ENCODE data around the gene CCDC110.
"Not testable (repeated sequence)": the region's sequence is repeated elsewhere in the genome, so short reads cannot be mapped to it uniquely, and the experiment has no call there.

Gene CCDC110
- 0.22 to 0.26 reads per million in 2 donors for total RNA-seq

DNA sequence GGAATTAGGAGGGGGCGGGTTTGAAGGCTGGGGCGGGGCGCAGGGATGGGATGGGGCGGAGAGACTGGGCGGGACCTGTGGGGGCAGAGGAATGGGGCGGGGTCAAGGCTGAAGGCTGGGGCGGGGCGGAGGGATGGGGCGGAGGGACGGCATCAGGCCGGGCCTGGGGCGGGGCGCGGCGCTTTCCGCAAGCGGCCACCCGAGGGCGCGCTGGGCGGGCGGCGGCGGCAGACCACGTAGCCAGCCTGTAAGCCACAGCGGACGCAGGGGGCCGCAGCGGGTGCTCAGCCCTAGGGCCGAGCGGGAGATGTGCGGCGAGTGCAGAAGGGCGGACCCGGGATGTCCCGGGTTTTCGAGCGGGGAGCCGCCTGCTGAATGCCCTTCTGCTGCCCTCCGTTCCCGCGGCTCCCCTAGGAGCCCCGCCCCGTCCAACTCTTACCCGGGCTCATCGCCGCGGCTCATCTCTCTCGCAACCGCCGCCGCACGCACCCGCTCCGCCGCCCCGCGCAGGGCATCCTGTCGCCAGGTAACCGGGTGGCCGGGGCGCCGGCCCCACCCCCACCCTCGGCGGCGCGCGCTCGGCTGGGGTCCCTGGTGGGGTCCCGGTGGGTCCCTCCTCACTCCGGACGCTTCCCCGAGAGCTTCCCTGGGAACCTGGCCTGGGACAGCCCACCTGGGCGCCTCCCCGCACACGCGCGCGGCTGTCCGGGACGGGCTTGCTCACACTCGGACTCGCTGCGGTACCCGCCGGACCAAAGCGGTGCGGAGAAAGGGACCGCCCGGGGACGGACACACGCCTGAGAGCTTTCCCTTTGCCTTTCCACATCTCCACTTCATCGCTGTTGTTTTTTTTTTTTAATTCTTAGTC is at the start of gene CCDC110:
TSS of gene CCDC110 (minus strand) at position 499 of the 868 bp plus-strand sequence. CDS start at position 449, 50 bp downstream.
- peak; percentile 71 for DNase-seq

DNA sequence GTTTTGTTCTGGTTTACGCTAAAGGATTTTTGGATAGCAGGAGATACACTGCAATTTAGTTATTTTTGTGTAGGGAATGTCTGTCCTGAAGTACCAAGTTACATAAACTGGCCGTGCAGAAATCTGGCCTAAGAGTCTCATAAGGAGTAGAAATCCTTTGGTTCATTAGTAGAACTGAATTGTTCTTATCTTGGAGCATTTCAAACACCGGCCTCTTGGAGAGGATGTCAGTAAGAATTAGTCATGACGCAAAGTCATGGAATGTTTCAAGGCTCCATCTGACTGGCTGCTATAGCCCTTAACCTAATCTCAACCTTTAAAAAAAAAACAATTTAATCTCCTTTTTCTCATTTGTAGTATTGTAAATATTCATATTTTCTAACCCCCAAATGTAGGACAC is 48.6 kb upstream of the CCDC110 start:
- DNase-seq: no peak

DNA sequence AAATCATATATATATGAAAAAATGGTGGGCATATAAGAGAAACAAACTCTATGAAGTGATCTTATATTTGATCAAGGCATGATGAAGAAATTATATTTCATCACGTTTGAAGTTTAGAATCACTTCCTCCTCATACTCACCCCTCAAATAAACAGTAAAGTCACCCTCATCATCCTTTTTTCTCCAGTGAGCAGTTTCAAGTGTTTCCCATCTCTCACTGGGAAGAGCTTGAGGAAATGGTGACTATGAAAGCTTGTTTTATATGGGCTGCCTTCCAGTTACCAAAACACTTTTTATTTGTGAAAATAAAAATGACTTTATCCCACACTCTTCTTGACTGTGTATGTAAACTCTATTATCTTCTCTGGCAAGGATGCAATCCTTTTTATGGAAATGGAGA is 47.0 kb upstream of the CCDC110 start:
- no peak for DNase-seq

DNA sequence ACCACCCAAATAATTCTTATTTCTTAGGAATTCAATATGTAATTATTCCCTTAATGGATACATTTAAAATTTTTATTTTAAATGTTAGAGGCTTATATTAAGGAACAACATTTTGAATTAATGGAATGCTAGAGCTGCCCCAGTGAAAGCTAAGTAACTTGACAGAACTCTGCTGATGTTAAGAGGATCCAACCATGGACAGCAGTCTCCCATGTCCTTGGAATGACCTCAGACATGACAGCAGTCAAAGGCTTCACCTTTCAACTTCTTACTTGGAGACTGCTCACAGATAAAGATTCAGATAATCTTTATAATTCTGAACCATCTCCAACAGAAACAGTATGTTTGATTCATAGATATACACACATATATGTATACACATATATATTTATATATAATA is 46.5 kb upstream of the CCDC110 start:
- no peak for DNase-seq

DNA sequence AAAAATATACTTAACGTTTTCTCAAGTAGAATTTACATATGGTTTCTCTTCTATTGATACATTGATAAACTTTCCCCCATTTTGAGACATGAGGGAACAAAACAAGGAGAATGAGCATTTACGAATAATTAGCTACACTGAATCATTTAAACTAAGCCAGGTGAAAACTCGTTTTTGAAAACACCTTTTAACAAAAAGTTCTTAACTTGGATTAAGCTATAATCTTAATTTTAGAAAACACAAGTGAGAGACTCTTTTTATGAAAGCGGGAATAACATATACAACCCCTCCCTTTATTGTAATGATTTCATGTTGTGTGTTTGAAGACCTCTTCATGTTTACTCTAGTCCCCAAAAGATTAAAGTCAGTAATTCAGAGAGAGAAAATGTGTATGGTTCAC is 43.7 kb upstream of the CCDC110 start:
- no peak for DNase-seq

DNA sequence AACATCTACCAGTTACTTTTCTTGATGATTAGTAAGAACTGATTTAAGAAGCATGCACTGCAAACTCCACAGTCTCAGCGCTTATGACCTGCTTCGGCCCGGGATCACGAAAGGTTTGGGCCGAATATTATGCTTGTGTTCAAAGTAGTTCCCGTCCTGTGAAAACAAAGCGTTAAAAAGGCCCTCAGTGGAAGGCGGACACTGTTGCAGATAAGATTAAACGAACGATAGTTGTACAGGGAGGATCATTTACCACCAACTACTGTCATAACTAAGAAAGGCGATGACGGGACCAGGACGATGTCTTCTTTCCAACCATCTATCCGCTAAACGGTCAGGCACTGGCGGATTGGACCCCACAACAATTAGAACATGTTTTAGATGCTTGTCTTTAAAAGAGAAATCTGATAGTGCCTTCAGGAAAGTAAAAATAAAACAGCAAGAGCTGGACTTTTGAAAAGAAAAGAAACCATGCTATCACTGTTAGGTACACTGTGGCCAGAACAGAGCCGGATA is 42.7 kb upstream of the CCDC110 start:
- DNase-seq: no peak

DNA sequence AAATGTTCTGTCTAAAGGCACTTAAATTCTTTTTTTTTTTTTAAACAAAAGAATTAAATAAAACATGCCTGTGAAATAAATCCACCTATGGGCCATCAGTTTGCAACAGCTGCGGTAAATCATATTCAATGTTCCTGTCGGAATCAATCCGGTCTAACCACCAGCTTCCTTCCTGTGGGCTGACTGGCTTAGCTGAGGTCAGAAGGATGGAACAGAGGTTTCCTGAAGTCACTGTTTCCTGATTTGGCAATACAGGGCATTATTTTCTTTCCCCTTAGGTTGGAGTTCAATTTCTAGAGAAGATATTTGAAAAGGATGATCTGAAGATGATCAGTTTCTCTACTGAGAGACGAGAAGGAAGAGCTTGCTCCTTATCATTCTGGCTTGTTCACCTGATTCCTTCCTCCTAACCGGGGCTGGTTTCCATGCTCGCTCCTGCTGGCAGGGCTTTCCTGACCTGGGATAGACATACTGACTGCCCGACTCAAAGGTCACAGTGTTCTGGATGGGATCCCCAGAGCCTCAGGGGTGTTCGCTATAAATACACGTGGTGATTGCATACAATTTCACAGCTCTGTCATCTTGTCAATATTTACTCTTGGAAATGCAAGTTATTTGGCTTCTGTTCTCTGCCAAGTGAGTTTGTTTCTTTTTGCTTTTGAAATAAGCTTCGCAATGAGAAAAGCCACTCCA is 42.1 kb upstream of the CCDC110 start:
- DNase-seq: no peak

DNA sequence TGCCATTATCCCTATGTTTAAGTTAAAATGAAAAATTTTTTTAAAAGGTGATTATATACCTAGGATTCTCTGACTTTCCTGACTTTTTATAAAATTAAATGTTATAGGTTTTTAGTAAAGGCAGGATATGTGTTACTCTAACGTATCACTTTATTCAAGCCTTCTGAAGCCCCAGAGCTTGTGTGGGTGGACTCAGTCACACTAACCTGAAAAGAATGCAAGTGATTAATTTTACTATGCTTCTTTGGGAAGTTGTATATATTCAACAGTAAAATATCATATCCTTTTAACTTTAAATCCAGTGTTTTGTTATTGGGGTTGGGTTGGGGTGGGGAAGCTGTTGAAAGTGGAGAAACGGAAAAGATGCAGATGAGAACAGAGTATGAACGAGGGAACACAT is 41.0 kb upstream of the CCDC110 start:
- no peak for DNase-seq

DNA sequence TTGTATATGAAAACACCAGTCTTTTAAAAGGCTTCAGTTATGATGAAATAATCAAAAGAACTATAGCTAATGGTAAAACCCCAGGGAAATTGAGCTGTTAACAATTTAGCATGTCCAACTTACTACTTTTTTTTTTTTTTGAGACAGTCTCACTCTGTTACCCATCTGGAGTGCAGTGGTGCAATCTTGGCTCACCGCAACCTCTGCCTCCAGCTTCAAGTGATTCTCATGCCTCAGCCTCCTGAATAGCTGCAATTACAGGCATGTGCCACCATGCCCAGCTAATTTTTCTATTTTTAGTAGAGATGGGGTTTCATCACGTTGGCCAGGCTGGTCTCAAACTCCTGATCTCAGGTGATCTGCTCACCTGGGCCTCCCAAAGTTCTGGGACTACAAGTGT is 39.7 kb upstream of the CCDC110 start:
- not testable (repeated sequence) for DNase-seq

DNA sequence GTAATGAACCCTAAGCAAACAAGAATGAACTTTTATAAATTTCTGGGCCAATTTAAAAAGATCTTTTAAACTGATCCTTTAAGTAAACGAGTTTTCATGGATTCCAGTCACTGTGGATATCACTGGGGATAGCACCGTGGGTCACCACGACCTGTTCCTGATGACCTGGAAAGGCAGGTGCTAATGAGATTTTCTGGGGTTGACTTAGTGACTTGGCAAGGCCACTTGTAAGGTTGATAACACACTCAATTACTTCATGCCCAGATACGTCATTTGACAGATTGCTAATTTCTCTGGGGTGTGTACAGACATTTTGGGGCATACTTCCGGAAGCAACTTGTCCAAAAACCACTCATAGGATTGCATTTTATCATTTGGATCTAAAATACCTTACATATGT is 39.3 kb upstream of the CCDC110 start:
- no peak for DNase-seq

DNA sequence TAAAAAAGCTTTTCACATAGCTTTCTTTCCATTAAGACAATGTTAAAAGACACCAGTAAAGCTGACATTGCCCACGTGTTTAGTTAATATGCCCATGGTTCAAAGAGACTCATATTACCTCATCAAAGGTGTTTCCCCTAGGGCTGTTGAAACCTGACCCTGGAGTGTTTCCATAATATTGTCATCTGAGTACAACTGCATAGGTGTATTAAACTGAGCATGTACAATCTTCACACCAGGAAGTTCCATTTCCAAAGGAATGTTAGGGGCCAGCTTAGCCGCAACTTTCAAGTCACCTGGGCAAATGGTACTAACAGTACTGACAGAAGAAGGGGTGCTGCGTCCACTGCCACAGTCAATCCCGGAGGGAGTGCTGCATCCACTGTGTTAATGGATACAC is 36.6 kb upstream of the CCDC110 start:
- no peak for DNase-seq

DNA sequence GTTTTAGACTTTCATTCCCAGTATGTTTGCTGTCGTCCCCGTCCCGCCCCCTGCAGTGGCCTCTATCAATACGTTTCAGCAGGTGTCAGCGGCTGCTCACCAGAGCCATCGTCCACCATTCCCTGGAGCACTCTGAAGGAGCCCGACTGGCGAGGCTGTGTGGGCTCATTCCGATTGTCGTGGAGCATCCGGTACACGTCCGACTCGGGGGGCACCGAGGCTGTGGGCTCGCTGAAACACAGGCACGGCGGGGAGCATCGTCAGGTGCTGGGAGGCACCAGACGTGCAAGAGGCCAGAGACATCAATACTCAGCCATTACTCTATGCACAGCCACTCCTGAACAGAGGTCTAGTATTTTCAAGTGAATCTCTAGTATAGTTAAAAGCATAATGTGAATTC is 34.9 kb upstream of the CCDC110 start:
- DNase-seq: no peak

DNA sequence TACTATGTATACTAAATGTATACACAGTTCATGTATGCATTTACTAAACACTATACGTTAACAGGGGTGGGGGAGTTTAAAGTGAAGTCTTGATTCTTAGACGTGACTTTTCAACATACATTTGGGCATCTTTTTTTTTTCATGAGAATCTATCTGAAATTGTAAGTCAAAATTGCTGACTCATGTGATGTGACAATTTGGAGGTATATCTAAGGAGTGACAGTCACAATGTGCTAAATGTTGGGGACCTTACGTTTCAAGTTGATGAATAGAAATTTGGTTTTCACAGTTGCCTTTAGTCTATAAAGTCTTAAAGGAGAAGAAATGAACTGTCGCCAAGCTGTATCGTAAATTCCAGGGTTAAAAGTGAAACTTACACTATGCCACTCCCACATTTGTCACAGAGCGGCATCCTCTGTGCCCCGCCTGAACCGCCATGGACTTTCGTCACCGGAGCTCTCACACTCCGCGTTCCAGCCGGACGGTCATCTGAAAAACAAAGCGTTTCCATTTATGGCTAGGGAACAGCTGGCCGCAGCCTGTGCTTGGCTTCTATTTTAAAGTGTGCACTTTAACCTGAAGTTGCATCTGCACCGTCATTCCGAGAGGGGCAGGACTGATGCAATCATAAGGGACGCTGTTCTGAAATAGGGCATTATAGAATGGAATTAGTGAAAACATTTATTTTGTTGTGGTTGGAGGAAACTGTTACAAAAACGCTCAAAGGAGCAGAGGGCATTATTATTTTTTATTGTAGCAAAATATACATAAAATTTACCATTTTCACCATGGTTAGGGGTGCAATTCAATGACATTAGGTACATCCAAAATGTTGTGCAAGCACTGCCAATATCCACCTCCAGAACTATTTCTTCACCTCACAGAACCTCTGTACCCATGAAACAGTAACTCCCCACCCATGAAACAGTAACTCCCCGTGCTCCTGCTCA is 32.8 kb upstream of the CCDC110 start:
- DNase-seq: no peak

DNA sequence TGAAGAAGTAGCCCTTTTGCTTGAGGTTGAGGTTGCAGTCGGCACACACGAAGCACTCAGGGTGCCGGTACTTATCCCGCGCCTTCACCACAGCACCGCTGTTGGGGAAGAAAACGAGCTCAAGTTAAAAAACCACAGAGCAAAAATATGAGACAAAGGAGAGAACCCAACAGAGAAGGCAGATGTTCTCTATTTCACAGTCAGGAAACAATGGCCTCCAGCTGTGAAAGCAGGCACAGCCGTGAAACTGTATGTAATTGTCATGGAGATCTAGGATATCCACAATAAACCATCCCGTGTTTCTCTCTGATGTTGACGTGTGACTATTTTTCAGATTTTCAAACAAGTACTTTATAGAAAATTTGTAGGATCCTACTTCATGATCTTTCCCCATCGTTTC is 30.9 kb upstream of the CCDC110 start:
- DNase-seq: no peak

DNA sequence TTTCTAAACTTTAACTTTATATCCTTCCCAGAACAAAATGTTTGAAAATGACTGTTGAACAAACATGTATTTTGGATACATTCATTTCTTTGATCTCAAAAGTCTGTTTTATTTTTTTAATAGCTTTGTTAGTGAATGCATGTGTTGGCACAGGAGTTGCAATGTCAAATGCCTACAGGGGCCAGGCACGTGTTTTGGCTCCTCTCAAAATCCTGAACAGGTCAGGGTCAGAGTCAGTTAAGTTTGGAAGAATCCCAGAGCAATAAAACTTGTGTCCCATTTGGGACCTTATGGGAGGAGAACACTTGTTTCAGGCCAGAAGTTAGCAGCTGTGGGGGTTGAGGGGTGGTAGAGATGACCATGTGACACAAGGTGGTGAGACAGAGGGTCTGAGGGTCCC is 29.0 kb upstream of the CCDC110 start:
- no peak for DNase-seq

DNA sequence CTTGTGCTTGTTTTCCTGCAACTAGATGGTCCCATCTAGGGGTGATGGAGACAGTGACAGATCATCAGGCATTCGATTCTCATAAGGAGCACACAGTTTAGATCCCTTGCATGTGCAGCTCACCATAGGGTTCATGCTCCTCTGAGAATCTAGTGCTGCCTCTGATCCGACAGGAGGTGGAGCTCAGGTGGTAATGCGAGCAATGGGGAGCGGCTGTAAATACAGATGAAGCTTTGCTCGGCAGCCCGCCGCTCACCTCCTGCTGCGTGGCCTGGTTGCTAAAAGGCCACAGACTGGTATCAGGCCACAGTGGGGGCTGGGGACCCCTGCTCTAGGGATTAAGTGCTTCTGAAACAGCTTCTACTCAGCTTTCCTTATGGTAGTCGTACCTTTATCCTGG is 28.5 kb upstream of the CCDC110 start:
- DNase-seq: no peak

DNA sequence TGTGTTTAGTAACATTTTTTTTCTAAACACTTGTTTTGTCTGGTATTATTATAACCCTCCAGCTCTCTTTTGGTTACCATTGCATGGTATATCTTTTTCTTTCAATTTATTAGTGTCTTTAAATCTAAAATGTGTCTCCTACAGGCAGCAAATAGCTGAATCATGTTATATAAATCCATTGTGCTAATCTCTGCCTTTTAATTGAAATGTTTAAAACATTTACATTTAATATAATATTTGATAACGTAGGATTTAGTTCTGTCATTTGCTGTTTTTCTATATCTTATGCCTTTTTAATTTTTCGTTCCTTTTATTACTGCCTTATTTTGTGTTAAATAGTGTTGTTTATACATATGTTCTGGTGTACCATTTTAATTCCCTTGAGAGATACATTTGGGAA is 17.1 kb upstream of the CCDC110 start:
- DNase-seq: no peak

DNA sequence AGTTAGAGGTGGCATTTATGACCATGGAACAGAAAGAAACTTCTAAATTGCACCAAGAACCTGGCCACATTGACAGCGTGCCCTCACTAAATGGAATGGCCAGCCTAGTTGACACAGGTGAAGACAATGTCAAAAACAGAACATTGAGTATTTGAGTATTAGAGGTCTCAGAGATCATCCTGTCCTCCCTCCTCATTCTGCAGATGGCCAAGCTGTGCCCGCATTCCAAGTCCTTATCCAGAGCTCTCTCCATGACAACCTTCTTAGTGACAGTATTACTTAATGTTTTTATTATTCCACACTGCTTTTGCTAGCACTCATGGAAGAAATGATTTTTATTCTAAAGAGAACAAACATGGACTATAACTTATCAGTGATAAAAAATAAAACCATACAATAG is 9.9 kb upstream of the CCDC110 start:
- no peak for DNase-seq

DNA sequence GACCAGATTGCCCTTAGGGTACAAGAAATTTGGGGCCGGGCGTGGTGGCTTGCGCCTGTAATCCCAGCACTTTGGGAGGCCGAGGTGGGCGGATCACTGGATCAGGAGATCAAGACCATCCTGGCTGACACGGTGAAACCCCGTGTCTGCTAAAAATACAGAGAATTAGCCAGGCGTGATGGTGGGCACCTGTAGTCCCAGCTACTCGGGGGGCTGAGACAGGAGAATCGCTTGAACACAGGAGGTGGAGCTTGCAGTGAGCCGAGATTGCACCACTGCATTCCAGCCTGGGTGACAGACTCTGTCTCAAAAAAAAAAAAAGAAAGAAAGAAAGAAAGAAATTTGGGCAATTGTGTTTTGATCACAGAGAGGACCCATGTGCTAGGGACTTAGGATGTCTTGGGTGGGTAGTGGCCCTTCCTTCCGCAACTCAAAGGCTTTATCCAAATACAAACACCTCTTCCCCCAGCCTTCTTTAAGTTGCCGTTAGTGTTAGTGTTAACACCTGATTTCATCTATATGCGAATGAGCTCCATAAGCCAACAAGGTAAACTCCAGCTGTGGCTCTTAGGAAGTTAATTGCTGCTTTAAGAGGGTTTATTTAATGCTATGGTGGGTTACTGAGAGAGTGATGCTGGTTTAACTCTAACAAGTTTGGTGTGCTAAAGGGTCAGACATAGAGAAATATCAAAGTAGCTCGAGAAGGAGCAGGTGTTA is 8.6 kb upstream of the CCDC110 start:
- DNase-seq: no peak

DNA sequence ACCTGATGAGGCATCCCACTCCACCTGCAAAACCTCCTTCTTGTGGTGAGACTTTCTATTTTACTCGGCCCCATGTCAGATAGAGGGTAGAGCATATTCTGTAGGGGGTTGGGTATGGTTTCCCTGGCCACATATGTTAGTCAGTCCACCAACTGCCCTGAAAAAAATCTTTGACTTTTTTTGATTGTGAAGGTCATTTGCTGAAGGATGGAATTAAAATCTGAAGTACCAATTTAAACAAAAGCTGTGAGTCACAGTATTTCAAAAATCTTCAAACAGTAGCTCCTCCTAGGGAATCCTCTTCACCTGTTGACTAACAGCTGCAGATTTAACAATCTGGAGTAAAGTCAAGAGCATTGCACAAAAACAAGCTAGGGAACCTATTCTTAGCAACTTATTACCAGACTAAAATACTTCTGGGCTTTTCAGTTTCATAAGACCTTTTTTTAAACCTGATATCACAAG is 8.0 kb upstream of the CCDC110 start:
- DNase-seq: no peak

DNA sequence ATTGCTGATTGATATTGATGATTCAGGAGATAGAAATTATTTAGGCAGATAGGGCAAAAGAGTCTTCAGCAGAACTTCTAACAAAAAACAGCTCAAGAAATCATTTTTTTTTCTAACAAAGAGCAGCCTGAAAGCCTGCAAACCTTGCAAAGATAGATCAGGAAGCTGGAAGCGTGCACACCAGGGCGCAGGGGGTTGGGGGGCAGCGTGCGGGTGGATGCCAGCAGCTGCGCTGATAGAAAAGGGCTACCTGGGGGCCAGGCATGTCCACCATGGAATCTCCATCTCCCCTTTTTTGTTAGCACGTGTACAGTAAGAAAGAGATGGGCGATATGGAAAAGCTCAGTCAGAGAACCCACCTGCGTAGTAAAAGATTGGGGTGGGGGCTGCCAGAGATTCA is 1.7 kb upstream of the CCDC110 start:
- no peak for DNase-seq

DNA sequence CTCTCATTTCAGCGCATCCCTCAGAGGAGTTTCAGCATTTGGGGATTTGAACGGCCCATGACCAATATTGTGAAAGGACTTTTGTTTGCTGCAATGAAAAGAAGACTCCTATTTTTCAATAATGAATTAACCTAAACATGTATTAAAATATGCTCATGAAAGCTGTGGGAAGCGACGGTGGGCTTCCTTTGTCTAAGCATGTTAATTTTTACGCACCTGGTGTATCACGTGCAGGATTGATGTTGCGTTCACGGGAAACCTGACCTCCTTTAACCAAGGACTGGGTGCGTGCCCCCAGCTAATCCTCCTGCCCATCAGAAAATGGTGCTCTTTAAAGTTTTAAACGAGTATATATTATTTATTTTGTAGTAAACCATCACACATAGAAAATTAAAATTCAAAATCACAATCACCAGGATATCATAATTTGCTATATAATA is 590 bp upstream of the CCDC110 start:
- DNase-seq: no peak

All from activated gamma-delta T cell (primary cell).